Keratinocyte (primary cell): ENCODE measurements around the gene NCOA3.

ENCODE experiments used
- EZH2 ChIP-seq: IDR thresholded peaks from one replicate; pipeline ENCODE4 v1.6.1; 2012; ENCODE audit warnings: inconsistent platforms, mild to moderate bottlenecking, low read length, moderate library complexity
- TF ChIP-seq, protein P1 (sequence below), 3 experiments: IDR thresholded peaks in 1 of 3; conservative IDR thresholded peaks in 1 of 3; optimal IDR thresholded peaks in 1 of 3; 2 replicates in 2 of 3; 3 replicates in 1 of 3; pipeline versions ENCODE3 to v1.5.1; 2011; ENCODE audit warnings: low read length in 3 of 3, mild to moderate bottlenecking in 3 of 3, moderate library complexity in 2 of 3, control low read depth in 1 of 3, inconsistent platforms in 1 of 3; ENCODE audit not compliant: insufficient read depth in 2 of 3; ENCODE audit errors: extremely low read depth in 1 of 3

- TF ChIP-seq, protein P1, sequence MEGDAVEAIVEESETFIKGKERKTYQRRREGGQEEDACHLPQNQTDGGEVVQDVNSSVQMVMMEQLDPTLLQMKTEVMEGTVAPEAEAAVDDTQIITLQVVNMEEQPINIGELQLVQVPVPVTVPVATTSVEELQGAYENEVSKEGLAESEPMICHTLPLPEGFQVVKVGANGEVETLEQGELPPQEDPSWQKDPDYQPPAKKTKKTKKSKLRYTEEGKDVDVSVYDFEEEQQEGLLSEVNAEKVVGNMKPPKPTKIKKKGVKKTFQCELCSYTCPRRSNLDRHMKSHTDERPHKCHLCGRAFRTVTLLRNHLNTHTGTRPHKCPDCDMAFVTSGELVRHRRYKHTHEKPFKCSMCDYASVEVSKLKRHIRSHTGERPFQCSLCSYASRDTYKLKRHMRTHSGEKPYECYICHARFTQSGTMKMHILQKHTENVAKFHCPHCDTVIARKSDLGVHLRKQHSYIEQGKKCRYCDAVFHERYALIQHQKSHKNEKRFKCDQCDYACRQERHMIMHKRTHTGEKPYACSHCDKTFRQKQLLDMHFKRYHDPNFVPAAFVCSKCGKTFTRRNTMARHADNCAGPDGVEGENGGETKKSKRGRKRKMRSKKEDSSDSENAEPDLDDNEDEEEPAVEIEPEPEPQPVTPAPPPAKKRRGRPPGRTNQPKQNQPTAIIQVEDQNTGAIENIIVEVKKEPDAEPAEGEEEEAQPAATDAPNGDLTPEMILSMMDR (optimal IDR thresholded peaks at IDR 0.05 in 1 of 3, IDR thresholded peaks at IDR 0.05 in 1 of 3, conservative IDR thresholded peaks at IDR 0.05 in 1 of 3; ENCODE audit: extremely low read depth in 1 of 3, insufficient read depth in 2 of 3, low read length in 3 of 3), result no peak
- no peak for TF ChIP-seq EZH2
These were observed 7.8 kb upstream of the NCOA3 start for GRCh38 chr20:47493963-47494293.
